HT1080 (cell line): ENCODE data around the gene UNC119B. TPM values are rescaled to one million over a fixed set of nuclear protein-coding genes. Genes with fewer than 3 reads are reported as not detected.
A peak's percentile ranks its signal among the peaks of the same experiment; 100 is the strongest.
"Not testable (repeated sequence)": the region's sequence is repeated elsewhere in the genome, so short reads cannot be mapped to it uniquely, and the experiment has no call there.

Experiments used
- DNase-seq: peaks from one replicate; pipeline ENCODE4 v3.0.0-alpha.2; 2015; ENCODE audit warnings: low read depth
- polyA plus RNA-seq, 2 experiments: library from polyadenylated mRNA; depleted of rRNA; stranded (reverse); fragments of >200 nt; gene quantifications; 2 replicates each; pipeline ENCODE4 v1.2.3, GENCODE V29; 2015
- total RNA-seq: library from RNA; depleted of rRNA; stranded (reverse); fragments of >200 nt; shearing (Covaris generic); gene quantifications from 2 replicates; pipeline ENCODE4 v1.2.3, GENCODE V29; 2014; rRNA removed

UNC119B gene
- 11.1 and 11.2 TPM in 2 replicates for total RNA-seq
- polyA plus RNA-seq (2015; cell fraction: cytosol; rRNA removed), result 24.7 and 24.9 TPM in 2 replicates
- 28.1 and 34.0 TPM in 2 replicates for polyA plus RNA-seq (2015; cell fraction: nucleus; rRNA removed)

DNA sequence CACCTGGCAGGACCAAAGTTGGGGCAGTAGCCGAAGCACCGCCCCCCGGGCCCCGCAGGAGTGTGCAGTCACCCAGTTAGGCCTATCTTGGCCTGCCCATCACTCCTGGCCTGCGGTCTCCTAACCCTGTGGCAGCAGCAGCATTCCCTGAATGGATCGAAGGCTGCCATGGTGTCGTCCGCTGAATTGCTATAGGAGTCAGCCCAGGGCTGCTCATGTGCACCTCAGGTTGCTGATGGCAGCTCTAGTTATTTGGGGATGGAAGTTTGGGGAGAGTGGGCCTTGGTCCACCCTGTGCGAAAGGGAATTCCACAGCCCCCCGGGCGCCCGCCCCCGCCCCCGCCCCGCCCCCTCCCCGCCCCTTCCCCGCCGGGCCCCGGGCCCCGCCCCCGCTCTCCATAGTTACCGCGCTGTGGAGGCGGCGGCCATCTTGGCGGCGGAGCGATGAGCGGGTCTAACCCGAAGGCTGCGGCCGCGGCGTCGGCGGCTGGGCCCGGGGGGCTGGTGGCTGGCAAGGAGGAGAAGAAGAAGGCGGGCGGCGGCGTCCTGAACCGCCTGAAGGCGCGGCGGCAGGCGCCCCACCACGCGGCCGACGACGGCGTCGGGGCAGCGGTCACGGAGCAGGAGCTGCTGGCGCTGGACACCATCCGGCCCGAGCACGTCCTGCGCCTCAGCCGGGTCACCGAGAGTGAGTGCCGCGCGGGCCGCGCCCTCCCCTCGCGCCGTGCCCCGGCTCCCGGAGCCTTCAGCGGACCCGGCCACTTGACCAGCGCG, at the start of gene UNC119B:
Gene UNC119B (plus strand): TSS at position 428 of the 774 bp plus-strand sequence. CDS start 17 bp downstream, at position 445.
- no peak for DNase-seq

DNA sequence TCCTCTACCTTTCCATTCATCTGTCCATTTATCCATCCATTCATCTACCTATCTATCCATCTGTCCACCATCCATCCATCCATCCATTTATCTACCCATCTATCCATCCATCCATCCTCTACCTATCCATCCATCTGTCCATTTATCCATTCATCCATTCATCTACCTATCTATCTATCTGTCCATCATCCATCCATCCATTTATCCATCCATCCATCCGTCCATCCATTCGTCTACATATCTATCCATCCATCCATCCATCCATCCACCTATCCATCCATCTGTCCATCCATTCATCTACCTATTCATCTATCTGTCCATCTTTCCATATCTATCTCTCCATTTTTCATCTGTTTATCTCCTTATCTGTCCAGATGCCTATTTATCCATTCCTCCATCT, 48.8 kb upstream of the UNC119B start:
- no peak for DNase-seq

DNA sequence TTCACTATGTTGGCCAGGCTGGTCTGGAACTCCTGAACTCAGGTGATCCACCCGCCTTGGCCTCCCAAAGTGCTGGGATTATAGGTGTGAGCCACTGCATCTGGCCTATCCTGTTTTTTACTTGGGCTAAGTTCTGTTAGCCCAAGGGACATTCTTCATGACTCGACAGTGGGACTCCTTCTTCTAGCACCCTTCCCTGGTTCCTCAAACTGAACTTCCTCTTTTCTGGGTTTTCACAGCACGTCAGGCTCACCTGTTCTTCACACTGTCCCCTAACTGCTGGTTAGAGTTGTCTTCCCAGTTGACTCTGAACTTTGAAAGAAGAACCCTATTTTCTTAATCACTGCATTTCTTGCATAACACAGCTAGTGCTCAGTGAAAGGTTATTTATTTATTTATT, 47.4 kb upstream of the UNC119B start:
- no peak for DNase-seq

DNA sequence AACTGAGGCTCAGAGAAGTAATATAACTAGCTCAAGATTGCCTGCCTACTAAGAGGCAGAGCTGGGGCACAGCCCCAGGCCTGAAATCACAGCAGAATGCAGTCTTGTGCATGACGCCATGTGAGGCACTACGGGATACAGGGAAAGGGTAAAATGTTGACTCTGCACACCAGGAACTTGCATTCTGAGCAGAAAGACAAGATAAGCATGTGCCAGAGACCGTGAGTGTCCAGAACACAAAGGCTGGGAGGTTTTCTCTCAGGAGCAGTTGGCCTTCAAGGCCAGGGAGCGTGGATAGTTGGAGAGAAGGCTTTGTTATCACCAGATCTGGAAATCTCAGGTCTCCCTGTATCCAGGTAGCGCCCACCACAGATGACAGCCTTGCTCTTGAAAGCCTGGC, 46.5 kb upstream of the UNC119B start:
- no peak for DNase-seq

DNA sequence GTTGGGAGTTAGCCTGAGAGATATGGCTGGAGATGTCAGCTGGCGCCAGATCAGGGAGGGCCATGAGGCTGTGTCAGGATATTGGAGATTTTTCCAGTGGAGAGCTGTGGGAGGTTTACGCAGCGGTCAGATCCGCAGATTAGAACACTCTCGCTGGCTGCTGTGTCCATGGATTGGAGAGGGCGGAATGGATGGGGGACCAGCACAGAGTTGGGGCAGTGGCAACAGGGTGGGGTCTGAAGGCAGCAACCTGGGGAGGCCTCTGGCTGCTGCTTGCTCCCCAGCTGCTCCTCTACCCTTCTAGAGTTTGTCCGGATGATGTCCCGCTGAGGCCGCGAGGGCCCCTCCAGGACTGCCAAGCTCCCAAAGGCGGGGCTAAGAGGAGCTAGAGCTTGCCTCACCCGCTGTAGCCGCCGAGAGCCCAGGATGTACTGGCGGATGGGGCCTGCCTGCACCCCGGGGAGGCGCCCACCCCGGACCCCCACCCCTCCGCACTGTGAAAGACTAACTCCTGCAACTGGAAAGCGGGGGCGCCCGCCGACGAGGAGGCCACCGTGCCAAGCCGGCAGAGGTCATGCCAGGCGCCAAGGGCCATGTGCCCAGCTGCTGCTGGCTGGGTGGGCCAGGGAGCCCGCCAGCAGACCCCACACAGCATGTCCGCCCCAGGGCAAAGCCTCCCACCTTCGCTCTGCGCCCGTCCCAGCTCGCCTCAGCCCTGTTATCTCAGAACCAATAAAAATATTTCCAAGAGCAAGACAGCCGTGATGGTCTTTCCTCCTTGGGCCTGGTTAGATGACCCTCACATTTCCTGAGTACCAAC, 43.5 kb upstream of the UNC119B start:
- no peak for DNase-seq

DNA sequence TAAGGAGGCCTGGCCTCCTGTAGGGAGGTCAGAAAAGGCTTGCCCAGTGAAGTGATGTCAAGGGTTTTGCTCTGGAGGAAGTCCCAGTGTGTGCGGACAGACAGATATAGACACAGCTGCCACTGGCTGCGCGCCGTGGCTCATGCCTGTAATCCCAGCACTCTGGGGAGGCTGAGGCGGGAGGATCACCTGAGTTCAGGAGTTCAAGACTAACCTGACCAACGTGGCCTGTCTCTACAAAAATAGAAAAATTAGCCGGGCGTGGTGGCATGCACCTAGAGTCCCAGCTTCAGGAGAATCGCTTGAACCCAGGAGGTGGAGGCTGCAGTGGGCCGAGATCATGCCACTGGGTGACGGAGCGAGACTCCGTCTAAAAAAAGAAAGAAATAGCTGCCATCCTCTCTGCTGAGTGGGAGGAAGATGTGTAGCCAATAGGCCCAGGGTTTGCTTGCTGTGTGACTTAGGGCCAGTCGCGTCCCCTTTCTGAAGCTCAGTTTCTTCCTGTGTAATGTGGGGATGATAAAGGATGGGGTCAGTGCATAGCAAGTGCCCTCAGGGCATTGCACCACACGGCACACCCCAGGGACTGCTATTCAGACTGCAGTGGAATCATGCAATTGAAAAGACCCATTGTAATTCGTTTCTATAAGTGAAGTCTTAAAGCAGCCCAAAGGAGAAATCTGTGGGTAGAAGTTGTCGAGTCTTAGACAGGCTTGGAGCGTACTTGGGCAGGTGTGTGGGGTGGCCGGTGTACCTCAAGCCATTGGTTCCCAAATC, 42.0 kb upstream of the UNC119B start:
- DNase-seq, result no peak

DNA sequence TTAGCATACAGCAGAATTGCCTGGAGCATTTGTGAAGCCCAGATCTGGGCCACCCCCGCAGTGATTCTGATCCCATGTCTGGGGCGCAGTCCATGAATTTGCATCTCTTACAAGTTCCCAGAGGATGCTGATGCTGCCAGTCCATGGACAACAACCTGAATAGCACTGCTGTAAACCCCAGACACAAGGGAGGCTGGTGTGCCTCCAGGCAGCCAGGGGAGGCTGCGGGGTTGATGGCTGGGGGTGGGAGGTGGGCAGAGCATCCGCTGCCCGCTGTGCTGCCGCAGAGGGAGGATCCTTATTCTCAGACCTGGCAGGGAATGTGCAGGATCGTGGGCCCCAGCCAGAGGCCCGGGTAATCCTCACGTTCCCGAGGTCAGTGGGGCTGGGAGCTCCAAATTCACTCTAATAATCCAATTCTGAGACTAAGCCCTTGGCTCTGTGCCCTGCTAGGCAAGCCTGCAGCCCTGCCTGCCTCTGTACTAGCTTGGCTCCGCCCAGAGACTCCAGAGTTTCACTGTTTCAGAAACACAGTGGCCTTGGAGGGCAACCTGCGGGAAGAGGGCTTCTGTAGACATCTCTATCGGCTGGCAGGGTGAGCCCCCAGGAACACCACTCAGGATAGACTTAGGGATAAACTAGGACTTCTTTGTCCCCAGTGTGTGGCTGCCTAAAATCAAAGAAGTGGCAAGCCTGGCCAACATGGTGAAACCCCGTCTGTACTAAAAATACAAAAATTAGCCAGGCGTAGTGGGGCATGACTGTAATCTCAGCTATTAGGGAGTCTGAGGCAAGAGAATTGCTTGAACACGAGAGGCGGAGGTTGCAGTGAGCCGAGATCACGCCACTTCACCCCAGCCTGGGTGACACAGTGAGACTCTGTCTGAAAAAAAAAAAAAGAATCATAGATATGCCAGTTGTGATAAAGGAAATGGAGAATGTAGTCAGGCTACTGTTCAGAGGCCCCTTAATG, 41.1 kb upstream of the UNC119B start:
- no peak for DNase-seq

DNA sequence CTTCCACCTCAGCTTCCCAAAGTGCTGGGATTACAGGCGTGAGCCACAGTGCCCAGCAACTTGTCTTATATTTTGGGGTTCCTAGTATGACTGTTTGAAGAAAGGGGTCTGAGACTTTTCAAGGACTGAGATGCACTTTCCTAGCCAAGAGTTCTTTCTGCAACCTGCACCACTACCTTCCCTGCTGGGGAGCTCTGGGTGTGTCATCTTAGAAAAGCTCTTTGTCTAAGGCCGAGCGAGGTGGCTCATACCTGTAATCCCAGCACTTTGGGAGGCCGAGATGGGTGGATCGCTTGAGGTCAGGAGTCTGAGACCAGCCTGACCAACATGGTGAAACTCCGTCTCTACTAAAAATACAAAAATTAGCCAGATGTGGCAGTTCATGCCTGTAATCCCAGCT, 40.0 kb upstream of the UNC119B start:
- DNase-seq, result not testable (repeated sequence)

DNA sequence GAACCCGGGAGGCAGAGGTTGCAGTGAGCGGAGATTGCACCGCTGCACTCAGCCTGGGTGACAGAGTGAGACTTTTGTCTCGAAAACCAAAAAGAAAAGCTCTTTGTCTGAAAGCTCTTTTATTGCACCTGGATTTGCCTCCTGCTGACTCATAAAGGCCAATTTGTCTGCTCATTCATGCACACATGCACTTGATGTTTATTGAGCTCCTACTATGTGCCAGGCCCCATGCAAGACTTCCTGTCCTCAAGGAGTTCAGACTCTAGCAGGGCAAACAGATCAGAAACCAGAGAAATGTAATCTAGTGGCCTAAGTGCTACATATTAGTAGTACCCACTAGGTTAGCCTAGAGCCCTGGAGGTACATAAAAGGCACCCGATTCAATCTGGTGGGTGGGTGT, 39.6 kb upstream of the UNC119B start:
- DNase-seq, result no peak

DNA sequence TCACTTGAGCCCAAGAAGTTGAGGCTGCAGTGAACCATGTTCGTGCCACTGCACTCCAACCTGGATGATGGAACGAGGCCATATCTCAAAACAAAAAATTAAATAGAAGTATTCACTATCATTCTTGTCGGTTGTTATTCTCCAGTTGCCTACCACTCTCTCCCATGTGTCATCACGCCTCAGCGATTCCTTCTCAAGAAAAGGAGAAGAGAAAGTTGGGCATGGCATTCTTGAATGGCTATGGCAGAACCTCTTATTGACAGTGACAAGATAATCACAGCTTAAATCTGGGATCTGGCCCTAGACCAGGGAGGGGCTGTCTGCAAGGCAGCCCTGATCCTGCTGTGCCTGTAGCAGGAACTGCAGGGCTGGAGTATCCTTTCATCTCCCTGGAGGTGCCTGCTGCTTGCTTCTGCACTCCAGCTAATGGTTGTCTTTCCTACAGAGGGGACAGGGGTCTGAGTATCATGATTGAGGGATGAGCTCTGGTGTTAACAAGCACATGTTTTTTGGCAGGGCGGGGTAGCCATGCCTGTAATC, 36.1 kb upstream of the UNC119B start:
- DNase-seq, result no peak

DNA sequence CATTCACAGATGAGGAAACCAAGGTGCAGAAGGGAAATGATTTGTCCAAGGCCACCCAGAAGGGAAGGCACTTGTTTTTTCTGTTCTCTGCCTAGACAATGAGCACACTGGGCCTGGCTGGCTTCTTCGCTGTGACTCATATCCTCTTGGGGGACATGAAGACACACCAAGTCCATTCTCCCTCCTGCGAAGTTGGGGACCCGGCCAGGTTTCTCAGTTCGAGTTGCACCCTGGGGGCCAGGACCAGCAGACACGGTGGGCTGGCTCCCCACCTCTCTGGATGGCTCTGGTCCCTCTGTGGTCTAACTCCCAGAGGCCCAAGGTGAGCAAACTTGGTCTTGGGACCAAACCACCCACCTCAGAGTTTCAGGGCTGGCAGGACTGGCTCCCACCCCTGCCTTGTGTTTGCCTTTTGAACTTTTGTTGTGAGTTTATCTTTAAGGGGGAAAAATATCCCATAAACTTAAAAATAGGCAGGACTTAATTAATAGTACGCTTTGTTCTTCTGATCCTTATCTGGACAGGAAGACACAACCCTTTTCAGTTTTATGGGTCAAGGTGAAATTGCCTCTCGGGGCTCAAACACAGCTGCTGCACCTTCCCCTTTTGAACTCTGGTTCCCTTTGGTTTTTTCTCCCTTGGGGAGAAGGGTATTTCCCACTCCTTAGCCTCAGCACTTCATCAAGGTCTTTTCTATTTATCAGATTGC, 32.3 kb upstream of the UNC119B start:
- DNase-seq, result peak; percentile 89

DNA sequence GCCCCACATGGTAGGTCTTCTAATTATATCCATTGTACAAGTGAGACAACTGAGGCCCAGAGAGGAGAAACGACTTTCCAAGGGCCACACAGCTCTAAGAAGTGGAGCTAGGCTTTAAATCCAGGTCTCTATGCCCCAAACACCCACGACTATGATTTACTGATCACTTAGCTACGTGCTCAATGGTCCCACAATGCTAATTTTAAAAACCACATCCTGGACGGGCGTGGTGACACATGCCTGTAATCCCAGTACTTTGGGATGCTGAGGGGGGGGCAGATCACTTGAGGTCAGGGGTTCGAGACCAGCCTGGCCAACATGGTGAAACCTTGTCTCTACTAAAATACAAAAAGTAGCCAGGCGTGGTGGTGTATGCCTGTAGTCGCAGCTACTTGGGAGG, 31.7 kb upstream of the UNC119B start:
- peak; percentile 56 for DNase-seq

DNA sequence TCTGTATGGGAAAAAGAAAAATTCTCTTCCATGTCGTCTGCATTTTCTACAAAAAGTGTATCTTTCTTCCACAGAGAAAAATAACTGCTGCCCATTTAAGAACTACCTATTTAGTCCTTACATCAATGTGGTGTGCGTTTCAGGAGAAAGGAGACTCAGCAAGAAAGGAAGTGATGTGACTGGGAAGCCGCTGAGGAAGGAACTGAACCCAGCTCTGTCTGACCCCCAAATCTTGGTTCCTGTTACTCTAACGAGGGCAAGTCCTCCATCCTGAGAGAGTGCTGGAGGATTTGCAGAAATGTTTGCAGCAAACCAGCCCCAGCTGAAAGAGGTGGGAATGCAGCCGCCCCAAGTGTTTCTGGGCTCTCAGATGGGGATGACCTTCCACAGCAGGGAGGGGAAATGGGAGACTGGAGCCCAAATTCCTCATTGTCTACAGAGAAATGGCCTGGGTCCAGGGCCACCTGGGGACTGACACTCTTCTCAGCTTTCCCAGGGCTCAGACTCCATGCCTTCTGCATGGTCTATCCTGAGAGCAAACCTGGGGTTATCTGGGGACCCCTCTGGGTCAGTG, 30.0 kb upstream of the UNC119B start:
- no peak for DNase-seq

DNA sequence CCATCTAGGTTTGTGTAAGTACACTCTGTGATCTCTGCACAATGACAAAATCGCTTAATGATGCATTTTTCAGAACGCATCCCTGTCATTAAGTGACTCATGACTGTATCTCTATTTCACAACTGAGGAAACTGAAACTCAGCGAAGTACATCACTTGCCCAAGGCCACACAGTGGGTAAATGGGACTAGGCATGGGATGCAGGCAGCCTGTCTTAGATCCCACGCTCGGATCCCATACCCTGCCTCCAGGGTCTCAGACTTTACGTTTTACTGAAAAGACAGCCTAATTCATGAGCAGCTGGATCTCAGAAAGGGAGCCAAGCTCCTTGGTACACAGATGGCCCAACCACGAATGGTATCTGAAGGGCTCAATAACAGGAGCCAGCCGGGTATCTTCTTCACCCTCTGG, 25.7 kb upstream of the UNC119B start:
- DNase-seq, result peak; percentile 13

DNA sequence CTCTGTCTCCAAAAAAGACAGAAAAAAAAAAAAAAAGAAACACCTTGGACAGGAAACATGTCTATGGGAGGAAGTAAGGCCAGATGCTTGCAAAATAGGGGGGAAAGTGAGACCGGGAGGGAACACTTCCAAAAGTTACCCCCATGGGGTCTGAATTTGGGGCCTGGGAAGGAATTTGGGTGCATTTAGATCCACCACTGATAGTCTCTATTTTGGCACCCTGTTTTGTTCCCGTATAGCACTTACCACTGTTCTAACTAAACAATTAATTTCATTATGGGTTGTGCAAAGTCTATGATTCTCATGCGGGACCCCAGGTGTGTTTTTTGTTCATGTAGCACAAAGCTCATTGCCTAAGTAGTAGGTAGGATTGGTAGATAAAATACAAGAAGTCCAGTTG, 24.7 kb upstream of the UNC119B start:
- DNase-seq, result no peak

DNA sequence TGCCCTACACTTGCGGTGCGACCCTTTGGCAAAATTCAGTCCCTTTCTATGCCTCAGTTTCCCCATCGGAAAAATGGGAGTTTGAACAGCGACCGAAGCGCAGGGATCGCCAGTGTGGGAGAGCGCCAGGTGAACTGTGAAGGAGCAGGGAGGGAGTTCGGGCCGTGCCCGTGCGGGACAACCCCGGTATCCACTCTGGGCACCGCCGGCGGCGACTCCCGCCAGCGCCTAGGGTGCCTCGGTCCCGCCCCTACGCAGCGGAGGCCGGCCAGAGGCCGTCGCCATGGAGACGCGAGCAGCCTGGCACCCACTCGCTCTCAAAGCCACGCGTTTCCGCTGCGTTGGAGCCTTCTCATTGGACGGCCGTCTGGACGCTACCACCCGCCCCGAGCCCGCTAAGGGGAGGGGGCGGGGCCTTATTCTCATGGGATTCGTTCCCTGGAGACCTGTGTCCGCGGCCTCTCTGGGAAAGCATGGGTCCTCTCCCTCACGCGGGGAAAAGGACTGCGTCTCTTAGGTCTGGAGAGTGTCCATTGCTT, 24.0 kb upstream of the UNC119B start:
- peak; percentile 97 for DNase-seq

DNA sequence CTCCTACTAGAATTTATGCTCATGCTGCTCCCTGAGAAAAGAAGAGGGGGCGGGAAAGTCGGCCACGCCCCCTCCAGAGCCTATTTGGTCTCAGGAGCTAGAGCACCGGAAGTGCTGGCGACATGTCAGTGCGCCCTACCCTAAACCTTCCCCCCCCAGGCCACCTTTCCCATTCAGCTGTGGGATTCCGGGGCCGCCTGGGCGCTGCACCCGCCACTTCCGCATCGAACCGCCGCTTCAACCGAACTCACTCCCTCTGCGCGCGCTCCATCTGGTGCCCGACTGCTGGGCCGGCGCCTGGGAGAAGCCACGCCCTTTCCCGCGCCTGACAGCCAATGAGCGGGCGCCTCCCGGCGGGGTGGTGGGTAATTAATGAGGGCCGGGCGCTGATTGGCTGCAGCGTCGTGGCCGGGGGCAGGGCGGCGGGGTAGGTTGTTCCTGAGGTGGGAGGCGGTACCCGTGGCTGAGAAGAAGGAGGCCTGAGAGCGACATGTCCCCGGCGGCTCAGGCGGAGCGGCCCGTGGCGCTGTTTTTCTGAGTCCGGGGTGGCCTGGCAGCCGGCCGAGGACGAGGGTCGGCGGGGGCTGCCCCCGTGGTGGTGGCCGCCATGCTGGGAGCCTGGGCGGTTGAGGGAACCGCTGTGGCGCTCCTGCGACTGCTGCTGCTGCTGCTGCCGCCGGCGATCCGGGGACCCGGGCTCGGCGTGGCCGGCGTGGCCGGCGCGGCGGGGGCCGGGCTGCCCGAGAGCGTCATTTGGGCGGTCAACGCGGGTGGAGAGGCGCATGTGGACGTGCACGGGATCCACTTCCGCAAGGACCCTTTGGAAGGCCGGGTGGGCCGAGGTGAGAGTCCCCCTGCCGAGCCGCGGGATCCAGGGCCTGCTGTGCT, 23.3 kb upstream of the UNC119B start, which contains the start of gene MLEC:
Gene MLEC (plus strand): TSS at position 460 of the 888 bp plus-strand sequence. CDS start 148 bp downstream, at position 608.
- peak; percentile 98 for DNase-seq
